HL-60/S4 (cell line): Measurements from ENCODE around the gene GSTCD.
"Not testable (repeated sequence)": the region's sequence is repeated elsewhere in the genome, so short reads cannot be mapped to it uniquely, and the experiment has no call there.

ENCODE experiments used
- in situ Hi-C: fragments of 300-500 bp; cut with MboI; formaldehyde crosslinking; loops from 2 replicates; pipeline ENCODE4 v1.14.3; 2022; ENCODE audit warnings: low sequenced_read_pairs

Gene GSTCD

GRCh38 chr4:105805501-105806120 is 97.0 kb downstream of the GSTCD start:
- in situ Hi-C loops = no loop called here

GRCh38 chr4:105807496-105807895 is 98.9 kb downstream of the GSTCD start:
- in situ Hi-C loops = no loop called here

GRCh38 chr4:105808030-105808749 is 99.6 kb downstream of the GSTCD start:
- in situ Hi-C loops = no loop called here

GRCh38 chr4:105808750-105809041 is 100.1 kb downstream of the GSTCD start:
- in situ Hi-C loops = no loop called here

GRCh38 chr4:105815701-105816100 is 107.1 kb downstream of the GSTCD start:
- in situ Hi-C loops = no loop called here

- in situ Hi-C loops = no loop called here
Observed at GRCh38 chr4:105822061-105822460, 113.5 kb downstream of the GSTCD start.

- in situ Hi-C loops = no loop called here
Observed at GRCh38 chr4:105828074-105828473, 119.5 kb downstream of the GSTCD start.

GRCh38 chr4:105831189-105831588 is 122.6 kb downstream of the GSTCD start:
- in situ Hi-C loops = no loop called here

- in situ Hi-C loops = no loop called here
Observed at GRCh38 chr4:105835177-105835576, 126.6 kb downstream of the GSTCD start.

GRCh38 chr4:105836537-105836936 is 128.0 kb downstream of the GSTCD start:
- in situ Hi-C loops = no loop called here

- in situ Hi-C loops = no loop called here
Observed at GRCh38 chr4:105837037-105837436, 128.5 kb downstream of the GSTCD start.

- in situ Hi-C loops = no loop called here
Observed at GRCh38 chr4:105838082-105838481, 129.5 kb downstream of the GSTCD start.

GRCh38 chr4:105840426-105841174 is 132.0 kb downstream of the GSTCD start:
- in situ Hi-C loops = no loop called here

GRCh38 chr4:105843941-105844340 is 135.4 kb downstream of the GSTCD start:
- in situ Hi-C loops = no loop called here

GRCh38 chr4:105845559-105845958 is 137.0 kb downstream of the GSTCD start:
- in situ Hi-C loops = no loop called here

GRCh38 chr4:105848359-105848758 is 139.8 kb downstream of the GSTCD start:
- in situ Hi-C loops = not testable (repeated sequence)

GRCh38 chr4:105851196-105851595 is 142.6 kb downstream of the GSTCD start:
- in situ Hi-C loops = no loop called here

GRCh38 chr4:105852230-105852629 is 143.6 kb downstream of the GSTCD start:
- in situ Hi-C loops = not testable (repeated sequence)

- in situ Hi-C loops = no loop called here
Observed at GRCh38 chr4:105858466-105859040, 150.0 kb downstream of the GSTCD start.

- in situ Hi-C loops = no loop called here
Observed at GRCh38 chr4:105859233-105859632, 150.6 kb downstream of the GSTCD start.

- in situ Hi-C loops = no loop called here
Observed at GRCh38 chr4:105870963-105871362, 162.4 kb downstream of the GSTCD start.

GRCh38 chr4:105871997-105872396 is 163.4 kb downstream of the GSTCD start:
- in situ Hi-C loops = no loop called here
